Measurements from ENCODE around the gene TP73.
A peak's percentile ranks its signal among the peaks of the same experiment; 100 is the strongest.
"Not testable (repeated sequence)": the region's sequence is repeated elsewhere in the genome, so short reads cannot be mapped to it uniquely, and the experiment has no call there.

Gene TP73

GRCh38 chr1:3620708-3621107 is 31.6 kb upstream of the TP73 start:
- no peak for TF ChIP-seq CTCF (IDR thresholded peaks at IDR 0.05; ENCODE audit: low read depth, low read length)

GRCh38 chr1:3621151-3621671 is 31.1 kb upstream of the TP73 start:
- TF ChIP-seq CTCF (IDR thresholded peaks at IDR 0.05; ENCODE audit: low read depth, low read length): peak; percentile 52
- H3K4me3 ChIP-seq (ENCODE audit: low read depth, low read length): not testable (repeated sequence)

More at GRCh38 chr1:3620708-3621107, 31.6 kb upstream of the TP73 start:
- no peak overlapping the region for H3K4me3 ChIP-seq (ENCODE audit: low read depth, low read length)

- H3K4me3 ChIP-seq (ENCODE audit: low read depth, low read length): not testable (repeated sequence)
Measured at GRCh38 chr1:3622102-3622501, 30.2 kb upstream of the TP73 start.

GRCh38 chr1:3623441-3624199 is 28.7 kb upstream of the TP73 start:
- TF ChIP-seq CTCF (IDR thresholded peaks at IDR 0.05; ENCODE audit: low read depth, low read length): no peak

GRCh38 chr1:3624200-3625136 is 27.8 kb upstream of the TP73 start, which contains the start of gene TPRG1L:
TPRG1L (plus strand) TSS chr1:3625015; CDS start chr1:3625073, 58 bp downstream.
- H3K4me3 ChIP-seq (ENCODE audit: low read depth, low read length): peak within 1 kb of the TSS; percentile 89
- TF ChIP-seq CTCF (IDR thresholded peaks at IDR 0.05; ENCODE audit: low read depth, low read length): no peak

More at GRCh38 chr1:3623441-3624199, 28.7 kb upstream of the TP73 start:
- peak overlapping the region; percentile 89 for H3K4me3 ChIP-seq (ENCODE audit: low read depth, low read length)

DNA sequence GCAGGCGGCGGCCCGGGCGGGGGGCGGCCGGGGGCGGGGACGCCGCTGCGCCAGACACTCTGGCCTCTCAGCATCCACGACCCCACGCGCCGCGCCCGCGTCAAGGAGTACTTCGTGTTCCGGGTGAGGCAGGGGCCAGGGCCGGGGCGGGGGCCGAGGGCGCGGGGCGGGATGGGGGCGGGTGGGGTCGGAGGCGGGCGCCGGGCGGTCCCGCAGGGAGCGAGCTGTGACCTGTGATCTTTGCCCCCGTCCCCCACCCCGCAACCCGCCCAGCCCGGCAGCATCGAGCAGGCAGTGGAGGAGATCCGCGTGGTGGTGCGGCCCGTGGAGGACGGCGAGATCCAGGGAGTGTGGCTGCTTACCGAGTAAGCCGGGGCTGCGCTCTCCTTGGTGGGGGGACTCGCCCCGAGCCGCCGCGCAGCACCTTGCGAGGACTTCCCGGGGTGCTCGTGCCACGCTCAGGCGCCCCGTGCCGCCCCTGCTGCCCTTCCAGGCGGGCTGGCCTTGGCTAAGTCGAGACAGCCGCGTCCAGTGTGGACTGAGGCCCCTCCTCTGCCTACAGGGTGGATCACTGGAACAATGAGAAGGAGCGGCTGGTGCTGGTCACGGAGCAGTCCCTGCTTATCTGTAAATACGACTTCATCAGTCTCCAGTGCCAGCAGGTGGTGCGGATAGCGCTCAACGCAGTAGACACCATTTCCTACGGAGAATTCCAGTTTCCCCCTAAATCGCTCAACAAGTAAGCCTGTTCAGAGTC is 27.0 kb upstream of the TP73 start:
- no peak for TF ChIP-seq CTCF (IDR thresholded peaks at IDR 0.05; ENCODE audit: low read depth, low read length)
- H3K4me3 ChIP-seq (ENCODE audit: low read depth, low read length): peak overlapping the region; percentile 71

DNA sequence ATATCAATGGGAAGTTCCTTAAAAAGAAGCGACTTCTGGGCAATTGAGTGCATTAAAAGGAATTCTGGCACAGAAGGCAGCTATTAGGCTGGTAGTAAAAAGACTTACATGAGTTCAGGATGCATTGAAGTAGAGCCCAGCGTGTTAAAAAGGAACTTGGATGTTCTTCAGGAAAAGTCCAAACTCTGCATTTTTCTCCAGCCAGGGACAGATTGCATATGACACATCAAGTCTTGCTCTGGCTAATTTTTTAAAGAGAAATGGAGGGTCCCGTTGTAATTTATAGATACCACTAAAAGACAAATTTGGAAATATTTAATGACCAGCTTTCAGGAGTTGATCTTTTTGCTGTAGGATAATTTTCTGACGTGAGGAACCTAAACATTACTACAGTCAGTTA is 26.3 kb upstream of the TP73 start:
- TF ChIP-seq CTCF (IDR thresholded peaks at IDR 0.05; ENCODE audit: low read depth, low read length): no peak
- peak overlapping the region; percentile 71 for H3K4me3 ChIP-seq (ENCODE audit: low read depth, low read length)

Data from WI38 (cell line).